HG02623 (cell line): ENCODE data around the gene TTC21B.

Source experiments
- ATAC-seq: cut with Tn5 transposase; IDR thresholded peaks from one replicate; pipeline ENCODE4 v1.9.1; 2021; ENCODE audit warnings: moderate library complexity; ENCODE audit not compliant: unreplicated experiment

The TTC21B gene

GRCh38 chr2:165927353-165927752 lies 26.2 kb downstream of the TTC21B start:
- ATAC-seq, result no peak

- no peak for ATAC-seq
Measured at GRCh38 chr2:165924946-165925345, 28.6 kb downstream of the TTC21B start.

DNA sequence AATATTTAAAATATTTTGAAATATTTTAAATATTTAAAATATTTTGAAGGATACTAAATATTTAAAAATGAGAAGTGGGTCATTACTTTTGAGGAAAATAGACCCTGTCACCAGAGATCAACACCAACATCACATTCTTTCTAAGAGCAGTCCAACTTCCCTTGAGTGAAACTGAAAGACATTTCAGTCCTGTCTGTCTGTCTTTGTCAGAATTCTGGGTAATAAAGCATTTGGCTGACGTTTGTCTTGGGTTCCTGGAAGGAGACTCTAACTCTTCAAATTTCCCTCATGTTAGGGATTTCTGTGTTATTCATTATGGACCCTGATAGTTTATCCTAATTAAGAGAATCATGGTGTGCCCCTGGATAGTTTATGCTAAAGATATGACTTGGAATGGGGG lies 32.8 kb downstream of the TTC21B start:
- ATAC-seq, result no peak

DNA sequence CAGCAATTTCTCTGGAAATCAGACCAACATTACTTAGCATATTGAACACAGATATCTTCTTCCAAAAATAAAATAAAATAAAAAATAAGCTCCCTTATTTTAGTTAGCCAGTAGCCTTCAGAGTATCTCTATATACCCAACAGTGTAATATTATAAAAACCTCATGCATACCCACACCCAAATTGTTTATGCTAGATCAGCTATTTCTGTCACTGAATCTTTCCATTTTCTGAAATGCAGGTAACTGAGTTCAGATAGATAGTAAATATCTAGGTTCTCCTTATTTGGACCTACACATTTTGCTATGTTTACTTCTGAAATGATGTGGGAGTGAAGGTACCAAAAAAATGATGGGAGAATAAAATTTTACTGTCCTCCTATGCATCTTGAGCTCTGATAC lies 39.9 kb downstream of the TTC21B start:
- ATAC-seq, result no peak

- no peak for ATAC-seq
Measured at GRCh38 chr2:165911981-165912380, 41.6 kb downstream of the TTC21B start.

DNA sequence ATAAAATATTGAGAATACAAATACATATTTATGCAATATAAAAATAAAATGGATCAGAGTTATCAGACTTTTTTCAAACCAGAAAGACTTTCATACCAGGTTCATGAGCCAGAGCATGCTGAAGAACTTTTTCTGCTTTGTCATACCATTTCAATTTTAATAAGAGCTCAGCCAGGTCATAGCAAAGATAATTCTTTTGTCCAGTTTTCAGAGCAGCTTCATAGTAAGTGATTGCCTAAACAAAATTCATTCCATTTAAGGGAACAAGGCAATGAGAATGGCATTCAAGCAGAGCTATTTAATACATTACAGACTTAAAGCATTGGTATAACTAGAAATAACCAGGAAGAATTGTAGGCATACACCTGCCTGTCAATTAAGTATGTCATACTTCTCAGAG lies 42.3 kb downstream of the TTC21B start:
- ATAC-seq, result no peak

GRCh38 chr2:165909466-165909865 lies 44.1 kb downstream of the TTC21B start:
- no peak for ATAC-seq

- no peak for ATAC-seq
Measured at GRCh38 chr2:165905854-165906253, 47.7 kb downstream of the TTC21B start.

- no peak for ATAC-seq
Measured at GRCh38 chr2:165905269-165905668, 48.3 kb downstream of the TTC21B start.

DNA sequence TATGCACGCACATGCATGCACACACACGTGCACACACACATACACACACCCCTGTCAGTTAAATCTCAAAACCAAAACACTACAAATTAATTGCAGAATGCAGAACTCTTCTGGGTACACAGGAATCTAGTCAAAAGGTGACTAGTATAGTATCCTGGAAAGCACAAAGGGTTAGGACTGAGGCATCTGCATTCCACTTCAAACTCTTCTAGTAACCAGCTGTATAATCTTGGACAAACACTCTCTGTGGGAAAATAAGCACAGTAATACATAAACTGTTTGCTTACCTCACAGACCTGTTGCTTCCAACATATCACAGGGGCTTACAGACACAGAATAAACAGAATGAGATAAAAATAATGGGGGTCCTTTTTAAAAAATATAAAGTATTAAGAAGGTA lies 49.1 kb downstream of the TTC21B start:
- no peak for ATAC-seq

- ATAC-seq, result no peak
Measured at GRCh38 chr2:165903406-165903805, 50.2 kb downstream of the TTC21B start.

- ATAC-seq, result no peak
Measured at GRCh38 chr2:165902934-165903333, 50.6 kb downstream of the TTC21B start.

- ATAC-seq, result no peak
Measured at GRCh38 chr2:165901620-165902298, 51.8 kb downstream of the TTC21B start.

DNA sequence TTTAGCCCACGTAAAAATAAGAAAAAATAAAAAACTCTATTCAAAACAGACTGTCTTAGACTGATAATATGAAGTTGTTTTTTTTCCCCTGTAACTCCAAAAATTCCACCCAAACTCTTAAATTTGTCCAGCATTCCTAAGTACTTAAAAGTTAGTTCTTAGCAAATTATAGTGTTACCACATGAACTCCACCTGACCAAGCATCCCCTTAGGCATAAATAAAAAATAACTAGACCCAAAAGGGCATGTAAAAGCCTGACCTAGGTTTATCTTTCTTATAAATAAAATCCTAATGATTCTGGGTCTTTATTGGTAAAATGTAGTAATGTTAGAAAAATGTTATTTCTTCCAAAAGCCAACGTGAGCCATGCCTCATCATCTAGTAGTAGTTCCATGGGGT lies 54.3 kb downstream of the TTC21B start:
- ATAC-seq, result no peak

- no peak for ATAC-seq
Measured at GRCh38 chr2:165898381-165898780, 55.2 kb downstream of the TTC21B start.

GRCh38 chr2:165897726-165898125 lies 55.9 kb downstream of the TTC21B start:
- ATAC-seq, result peak; percentile 36

DNA sequence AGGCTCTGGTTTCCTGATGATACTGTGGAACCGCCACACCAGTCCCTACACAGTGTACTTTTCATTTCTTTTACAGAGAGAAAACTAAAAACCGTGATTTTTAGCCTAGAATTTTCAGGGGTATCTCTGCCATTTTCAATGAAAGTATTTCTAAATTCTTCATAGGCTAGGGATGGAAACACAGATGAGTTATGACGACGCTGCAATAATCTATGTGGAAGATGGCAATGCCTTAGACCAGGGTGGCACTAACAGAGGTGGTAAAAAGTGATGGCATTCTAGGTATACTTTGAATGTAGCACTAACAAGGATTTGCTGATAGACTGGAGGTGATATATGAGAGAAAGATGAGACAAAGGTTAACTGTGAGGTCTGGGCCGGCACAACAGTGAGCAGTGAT lies 56.5 kb downstream of the TTC21B start:
- no peak for ATAC-seq

DNA sequence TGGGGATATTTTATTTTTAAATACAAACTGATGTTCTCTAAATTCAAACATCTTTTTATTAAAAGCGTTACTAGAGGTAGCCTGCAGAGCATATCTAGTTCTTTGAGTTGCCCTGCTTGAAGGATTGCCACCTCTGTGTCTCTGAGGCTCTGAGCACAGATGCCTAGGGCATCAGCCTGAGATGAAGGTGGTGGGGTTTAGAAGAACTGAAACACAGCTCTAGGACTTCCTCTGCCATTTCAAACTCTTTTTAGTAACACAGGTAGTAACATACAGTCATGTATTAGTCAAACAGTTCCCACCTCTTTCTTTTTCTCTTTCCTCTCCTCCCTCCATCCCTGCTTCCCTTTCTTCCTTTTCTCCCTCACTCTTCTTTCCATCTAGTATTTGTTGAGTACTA lies 57.6 kb downstream of the TTC21B start:
- peak; percentile 94 for ATAC-seq

- ATAC-seq, result no peak
Measured at GRCh38 chr2:165893556-165893955, 60.0 kb downstream of the TTC21B start.

DNA sequence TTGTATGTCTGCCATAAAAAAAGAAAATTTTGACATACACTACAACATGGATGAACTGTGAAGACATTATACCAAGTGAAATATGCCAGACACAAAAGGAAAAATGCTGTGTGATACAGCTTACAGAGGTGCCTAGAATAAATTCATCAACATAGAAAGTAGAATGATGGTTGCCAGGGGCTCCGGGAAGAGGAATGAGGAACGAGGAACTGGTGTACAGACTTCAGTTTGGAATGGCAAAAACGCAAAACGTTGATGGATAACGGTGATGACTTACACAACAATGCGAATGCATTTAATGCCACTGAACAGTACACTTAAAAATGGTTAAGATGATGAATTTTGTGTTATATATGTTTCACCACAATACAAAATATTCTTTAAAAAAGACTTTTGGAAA lies 61.0 kb downstream of the TTC21B start:
- ATAC-seq, result no peak

- ATAC-seq, result no peak
Measured at GRCh38 chr2:165891943-165892342, 61.6 kb downstream of the TTC21B start.

GRCh38 chr2:165891345-165891744 lies 62.2 kb downstream of the TTC21B start:
- ATAC-seq, result no peak

DNA sequence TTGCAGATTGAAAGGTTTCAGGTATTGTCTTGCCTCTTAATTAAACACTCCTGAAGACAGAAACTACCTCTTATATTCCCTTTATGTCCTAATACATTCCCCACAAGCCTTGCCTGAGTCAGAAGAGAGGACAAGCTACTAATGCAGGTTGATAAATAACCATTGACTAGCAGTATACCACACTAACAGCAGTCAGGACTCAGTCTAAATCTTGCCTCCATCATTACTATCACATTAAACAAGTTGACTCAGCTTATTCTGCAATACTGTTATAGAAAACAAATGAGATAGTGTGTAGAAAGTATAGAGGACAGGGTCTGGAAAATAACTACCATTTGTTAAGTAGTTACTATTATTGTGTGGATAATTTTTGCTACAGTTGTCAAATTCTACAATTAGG lies 63.8 kb downstream of the TTC21B start:
- ATAC-seq, result no peak
